Body of pancreas (tissue), 4 donors: ENCODE measurements around the gene FOXP1.

Experiments used
- CTCF ChIP-seq, 7 experiments: fragments of 450-650 bp in 4 of 7; fragments of 200-600 bp in 3 of 7; sonication (generic) in 3 of 7; IDR thresholded peaks; one replicate each; pipeline ENCODE4 v1.5.1; 2016 to 2019; ENCODE audit warnings: antibody characterized with exemption in 7 of 7
- POLR2A ChIP-seq, 3 donors: fragments of 450-650 bp; IDR thresholded peaks; one replicate each; pipeline ENCODE4 v1.6.1; 2016; ENCODE audit warnings: antibody characterized with exemption in 3 of 3, mild to moderate bottlenecking in 2 of 3

- TF ChIP-seq CTCF (IDR thresholded peaks at IDR 0.05) (no peak), POLR2A (IDR thresholded peaks at IDR 0.05) (no peak)
These were observed 392.5 kb downstream of the FOXP1 start for GRCh38 chr3:71191031-71191482.
